ENCODE data around the gene RHOU. TPM values are rescaled to one million over a fixed set of nuclear protein-coding genes. Genes with fewer than 3 reads are reported as not detected.

RHOU gene
- total and polyA plus RNA-seq, 10 of the 15 experiments (the other 5 are each of a cell fraction or from before 2014, with no cell fraction given), result not detected

GRCh38 chr1:228792601-228793000 lies 57.3 kb downstream of the RHOU start (continued):
- no peak for TF ChIP-seq E4F1 (IDR thresholded peaks at IDR 0.05; ENCODE audit: borderline replicate concordance, partially characterized antibody)
- TF ChIP-seq ZBED1 (IDR thresholded peaks at IDR 0.05; ENCODE audit: borderline replicate concordance), result no peak
- TF ChIP-seq IRF4 (IDR thresholded peaks at IDR 0.05; ENCODE audit: low read depth, low read length), result no peak
- TF ChIP-seq ASH2L (IDR thresholded peaks at IDR 0.05; ENCODE audit: borderline replicate concordance, low read depth), result no peak
- no peak for TF ChIP-seq CEBPB (IDR thresholded peaks at IDR 0.05; ENCODE audit: borderline replicate concordance in 1 of 2, low read depth in 2 of 2, low read length in 2 of 2)
- no peak for TF ChIP-seq TARDBP (IDR thresholded peaks at IDR 0.05; ENCODE audit: borderline replicate concordance)
- TF ChIP-seq ATF2 (IDR thresholded peaks at IDR 0.05; ENCODE audit: low read length), result no peak

- H2AFZ ChIP-seq (ENCODE audit: control insufficient read depth, low read depth, low read length), result no peak overlapping the region
- no peaks in the 10 kb centered on the region for H3K9me3 ChIP-seq (replicated peaks; ENCODE audit: control insufficient read depth, insufficient read depth, low read length)
- ChIA-PET SMC1A (ENCODE audit: uncharacterized antibody, unreplicated experiment) (no interaction called here), POLR2A (no interaction called here), RAD21 (ENCODE audit: unreplicated experiment) (no interaction called here), CTCF (no interaction called here)
- H3K27me3 ChIP-seq (replicated peaks in 1 of 2; ENCODE audit: control insufficient read depth in 2 of 2, insufficient read depth in 2 of 2, low read length in 1 of 2), result peaks cover 0 to 2% of the 10 kb centered on the region in 2 experiments; a peak in 1 of 4 replicates
- FAIRE-seq (no peak), DNase-seq (ENCODE audit: low read depth, low spot score) (no peak), ATAC-seq (no peak)
- no TSS peak for BruUV-seq (replicated peaks)
- H3K4me3 ChIP-seq, result no peak overlapping the region
- H4K20me1 ChIP-seq (ENCODE audit: control insufficient read depth, insufficient read depth), result no peaks in the 10 kb centered on the region
- no peak for TF ChIP-seq SIX5 (IDR thresholded peaks at IDR 0.05; ENCODE audit: low read depth, low read length, severe bottlenecking)
- TF ChIP-seq CHD4 (IDR thresholded peaks at IDR 0.05), result no peak
- TF ChIP-seq USF1 (IDR thresholded peaks at IDR 0.05; ENCODE audit: borderline replicate concordance, extremely low read length, insufficient read depth, low read depth, low read length), result no peak
- no peak for TF ChIP-seq HSF1 (IDR thresholded peaks at IDR 0.05; ENCODE audit: low read depth, low read length)
- no peak for TF ChIP-seq ATF2 (IDR thresholded peaks at IDR 0.05; ENCODE audit: low read length)
- TF ChIP-seq KAT2A (conservative IDR thresholded peaks at IDR 0.05; ENCODE audit: control insufficient read depth, low read depth, low read length), result no peak
- TF ChIP-seq RUNX3 (IDR thresholded peaks at IDR 0.05; ENCODE audit: low read length), result no peak
- TF ChIP-seq TCF3 (IDR thresholded peaks at IDR 0.05; ENCODE audit: borderline replicate concordance, insufficient read depth, low read depth, low read length), result no peak
- TF ChIP-seq PML (IDR thresholded peaks at IDR 0.05; ENCODE audit: low read length), result no peak
- TF ChIP-seq IRF4 (IDR thresholded peaks at IDR 0.05; ENCODE audit: low read depth, low read length), result no peak
- no peak for TF ChIP-seq NFIC (IDR thresholded peaks at IDR 0.05; ENCODE audit: low read depth, low read length)
- no peaks in the 10 kb centered on the region for H3K79me2 ChIP-seq (ENCODE audit: control insufficient read depth, insufficient read depth, low read length)
- no peak overlapping the region for H3K27ac ChIP-seq (ENCODE audit: control insufficient read depth, insufficient read depth)
- intact Hi-C loops (cut with micrococcal nuclease; ENCODE audit: unreplicated experiment), result no loop called here
- H3K9ac ChIP-seq (ENCODE audit: control insufficient read depth, insufficient read depth, low read length), result no peak overlapping the region
- peaks cover 7% of the 10 kb centered on the region for H3K4me1 ChIP-seq (ENCODE audit: control insufficient read depth, insufficient read depth, low read length)
- no peak overlapping the region for H3K4me2 ChIP-seq (ENCODE audit: control insufficient read depth, insufficient read depth)
- 29% methylated on average over 2 of the region's 2 CpGs for WGBS (ENCODE audit: insufficient coverage, insufficient replicate concordance, low lambda C conversion rate, missing lambda C conversion rate)
- in situ Hi-C loops (cut with MboI), result no loop called here
- no peaks in the 10 kb centered on the region for H3K36me3 ChIP-seq (ENCODE audit: control insufficient read depth in 2 of 2, insufficient read depth in 2 of 2, low read length in 1 of 2)
Observed at GRCh38 chr1:228793032-228793431, 57.8 kb downstream of the RHOU start.

All from GM12878 (cell line).